H9 (cell line): Measurements from ENCODE around the gene HS6ST1. TPM values are rescaled to one million over a fixed set of nuclear protein-coding genes. Genes with fewer than 3 reads are reported as not detected.

Source experiments
- DNase-seq: peaks from one replicate; pipeline ENCODE4 v3.0.0-alpha.2; 2017
- H2AFZ ChIP-seq: one replicate; pipeline ENCODE4 v1.6.1; 2013; ENCODE audit warnings: mild to moderate bottlenecking, low read length, control low read depth, moderate library complexity
- H2AK5ac ChIP-seq: 2 replicates; pipeline ENCODE4 v1.6.1; 2013; ENCODE audit warnings: low read length, control low read depth, mixed read lengths; ENCODE audit not compliant: insufficient read length
- H2BK120ac ChIP-seq: one replicate; pipeline ENCODE4 v1.6.1; 2013; ENCODE audit warnings: low read depth, mild to moderate bottlenecking, low read length, control low read depth, inconsistent platforms; ENCODE audit not compliant: poor library complexity, severe bottlenecking
- H2BK12ac ChIP-seq: 2 replicates; pipeline ENCODE4 v1.6.1; 2013; ENCODE audit warnings: low read length, control low read depth, mixed read lengths, low read depth; ENCODE audit not compliant: insufficient read length
- H2BK15ac ChIP-seq: 2 replicates; pipeline ENCODE4 v1.6.1; 2013; ENCODE audit warnings: low read depth, low read length, control low read depth
- H2BK20ac ChIP-seq: one replicate; pipeline ENCODE4 v1.6.1; 2013; ENCODE audit warnings: low read depth, mild to moderate bottlenecking, low read length, control low read depth, inconsistent platforms; ENCODE audit not compliant: poor library complexity, severe bottlenecking
- H2BK5ac ChIP-seq: 2 replicates; pipeline ENCODE4 v1.6.1; 2013; ENCODE audit warnings: low read length, control low read depth, mixed read lengths; ENCODE audit not compliant: insufficient read length
- H3K14ac ChIP-seq: 2 replicates; pipeline ENCODE4 v1.6.1; 2013; ENCODE audit warnings: low read length, control low read depth; ENCODE audit not compliant: insufficient read depth
- H3K18ac ChIP-seq: 2 replicates; pipeline ENCODE4 v1.6.1; 2013; ENCODE audit warnings: low read depth, mild to moderate bottlenecking, mixed read lengths, low read length, control low read depth; ENCODE audit not compliant: insufficient read length
- H3K23ac ChIP-seq: 2 replicates; pipeline ENCODE4 v1.6.1; 2013; ENCODE audit warnings: low read length, control low read depth, mixed read lengths, low read depth; ENCODE audit not compliant: insufficient read length
- H3K23me2 ChIP-seq: 2 replicates; pipeline ENCODE4 v1.6.1; 2013; ENCODE audit warnings: low read depth, mild to moderate bottlenecking, mixed read lengths, low read length, control low read depth; ENCODE audit not compliant: insufficient read length, poor library complexity, severe bottlenecking
- H3K27ac ChIP-seq: 2 replicates; pipeline ENCODE4 v1.5.1; 2013; ENCODE audit warnings: low read length, control low read depth, mixed read lengths, low read depth; ENCODE audit not compliant: insufficient read length
- H3K27me3 ChIP-seq: 2 replicates; pipeline ENCODE4 v1.6.1; 2013; ENCODE audit warnings: low read length, control low read depth, inconsistent platforms; ENCODE audit not compliant: insufficient read depth
- H3K4ac ChIP-seq: 2 replicates; pipeline ENCODE4 v1.6.1; 2013; ENCODE audit warnings: low read depth, mild to moderate bottlenecking, control low read depth, inconsistent platforms, low read length, moderate library complexity
- H3K4me1 ChIP-seq: 2 replicates; pipeline ENCODE4 v1.6.1; 2013; ENCODE audit warnings: low read length, control low read depth, inconsistent platforms; ENCODE audit not compliant: insufficient read depth
- H3K4me2 ChIP-seq: 2 replicates; pipeline ENCODE4 v1.6.1; 2013; ENCODE audit warnings: low read length, control low read depth, mixed read lengths; ENCODE audit not compliant: insufficient read length, insufficient read depth
- H3K56ac ChIP-seq: 2 replicates; pipeline ENCODE4 v1.6.1; 2013; ENCODE audit warnings: low read depth, mild to moderate bottlenecking, mixed read lengths, low read length, control low read depth; ENCODE audit not compliant: insufficient read length
- H3K79me1 ChIP-seq: 2 replicates; pipeline ENCODE4 v1.6.1; 2013; ENCODE audit warnings: low read depth, mild to moderate bottlenecking, moderate library complexity, low read length, control low read depth, inconsistent platforms; ENCODE audit not compliant: insufficient read depth, poor library complexity, severe bottlenecking
- H3K79me2 ChIP-seq: 2 replicates; pipeline ENCODE4 v1.6.1; 2013; ENCODE audit warnings: low read length, control low read depth, inconsistent platforms; ENCODE audit not compliant: insufficient read depth
- H3K9ac ChIP-seq: 2 replicates; pipeline ENCODE4 v1.6.1; 2013; ENCODE audit warnings: low read length, control low read depth, mixed read lengths; ENCODE audit not compliant: insufficient read length; ENCODE audit errors: extremely low read depth
- H3K9me3 ChIP-seq: one replicate; pipeline ENCODE4 v1.6.1; 2013; ENCODE audit warnings: low read depth, low read length, inconsistent platforms; ENCODE audit not compliant: control insufficient read depth
- H3T11ph ChIP-seq: one replicate; pipeline ENCODE4 v1.6.1; 2013; ENCODE audit warnings: mild to moderate bottlenecking, low read length, control low read depth, inconsistent platforms
- H4K20me1 ChIP-seq: one replicate; pipeline ENCODE4 v1.6.1; 2013; ENCODE audit not compliant: control insufficient read depth, insufficient read length, insufficient read depth
- H4K5ac ChIP-seq: 2 replicates; pipeline ENCODE4 v1.6.1; 2013; ENCODE audit warnings: low read depth, mild to moderate bottlenecking, mixed read lengths, low read length, control low read depth; ENCODE audit not compliant: insufficient read length
- H4K8ac ChIP-seq: replicated peaks from 2 replicates; pipeline ENCODE4 v1.6.1; 2013; ENCODE audit warnings: low read length, control low read depth, mixed read lengths, low read depth; ENCODE audit not compliant: insufficient read length
- H4K91ac ChIP-seq: 2 replicates; pipeline ENCODE4 v1.6.1; 2013; ENCODE audit warnings: low read depth, mild to moderate bottlenecking, moderate library complexity, mixed read lengths, low read length, control low read depth; ENCODE audit not compliant: insufficient read length
- H3K27ac Mint-ChIP-seq, 3 experiments: 2 replicates in 2 of 3; 3 replicates in 1 of 3; pipeline ENCODE4 v1.8.0; 2020 to 2021; ENCODE audit warnings: mixed read lengths in 3 of 3, mild to moderate bottlenecking in 1 of 3, moderate library complexity in 1 of 3
- H3K27me3 Mint-ChIP-seq: 2 replicates; pipeline ENCODE4 v1.8.0; 2021; ENCODE audit warnings: low read depth, mild to moderate bottlenecking, moderate library complexity, mixed read lengths
- H3K36me3 Mint-ChIP-seq, 3 experiments: 2 replicates in 2 of 3; 3 replicates in 1 of 3; pipeline ENCODE4 v1.8.0; 2020 to 2021; ENCODE audit warnings: low read depth in 3 of 3, mixed read lengths in 3 of 3; ENCODE audit not compliant: insufficient read depth in 1 of 3
- H3K4me1 Mint-ChIP-seq, 2 experiments: 2 replicates each; pipeline ENCODE4 v1.8.0; 2020; ENCODE audit warnings: mixed read lengths in 2 of 2
- H3K4me3 Mint-ChIP-seq, 2 experiments: 2 replicates in 1 of 2; 3 replicates in 1 of 2; pipeline ENCODE4 v1.8.0; 2020 to 2021; ENCODE audit warnings: mild to moderate bottlenecking in 2 of 2, mixed read lengths in 2 of 2, moderate library complexity in 1 of 2
- H3K9me3 Mint-ChIP-seq, 2 experiments: 2 replicates in 1 of 2; 3 replicates in 1 of 2; pipeline ENCODE4 v1.8.0; 2020; ENCODE audit warnings: mild to moderate bottlenecking in 2 of 2, mixed read lengths in 2 of 2, moderate library complexity in 1 of 2
- CTCF ChIP-seq: fragments of 200-600 bp; sonication (generic); conservative IDR thresholded peaks from 3 replicates; pipeline ENCODE4 v1.8.0; 2021; ENCODE audit warnings: antibody characterized with exemption, mild to moderate bottlenecking
- WGBS: extraction: QIAGEN DNeasy Blood & Tissue Kit; methylation state at CpG from one replicate; pipeline ENCODE4 v1.1.7; 2013; ENCODE audit warnings: missing lambda C conversion rate, low lambda C conversion rate, mixed read lengths; ENCODE audit not compliant: insufficient read length; ENCODE audit errors: extremely low coverage; 5-methylcytosine and 5-hydroxymethylcytosine counted together
- total RNA-seq: library from RNA; stranded (reverse); gene quantifications from 2 replicates; pipeline ENCODE4 v1.2.1, GENCODE V29; 2021

HS6ST1 gene
- total RNA-seq, 1 experiment from 2014 or later, result 60.2 TPM

DNA sequence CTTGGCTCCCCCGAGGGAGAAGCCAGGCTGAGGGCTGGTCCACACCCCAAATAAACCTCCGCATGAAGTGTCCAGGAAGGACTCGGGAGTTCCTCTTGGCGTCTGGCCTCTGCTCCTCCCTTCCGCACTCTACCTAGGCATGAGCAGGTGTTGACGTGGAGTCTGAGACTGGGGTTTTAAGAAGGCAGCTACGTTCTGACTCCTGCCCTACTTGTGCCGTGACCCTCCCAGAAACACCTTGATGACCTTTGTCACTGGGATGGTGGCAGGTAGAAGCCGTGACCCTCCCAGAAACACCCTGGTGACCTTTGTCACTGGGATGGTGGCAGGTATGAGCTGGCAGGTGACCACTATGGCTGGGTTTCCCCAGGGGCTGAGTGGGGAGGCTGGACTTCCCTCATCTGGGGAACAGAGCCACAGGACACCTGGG, 54.8 kb downstream of the HS6ST1 start:
- H3K56ac ChIP-seq, result no peak overlapping the region
- H3T11ph ChIP-seq, result no peak overlapping the region
- H3K4ac ChIP-seq, result no peak overlapping the region
- H4K8ac ChIP-seq, result no peak overlapping the region
- H2AFZ ChIP-seq, result no peak overlapping the region
- H2BK15ac ChIP-seq, result no peak overlapping the region
- no peak for DNase-seq
- WGBS, result no CpG with 5 or more reads among the region's 9 CpGs
- no peaks in the 10 kb centered on the region for H3K9me3 ChIP-seq
- no peak overlapping the region for H2AK5ac ChIP-seq
- H3K27me3 Mint-ChIP-seq, result no peaks in the 10 kb centered on the region; the same call in 1 of the 2 replicates
- H3K4me1 ChIP-seq, result peaks cover 9% of the 10 kb centered on the region; the same call in 1 of the 2 replicates
- no peak overlapping the region; the same call in 1 of the 2 replicates for H3K14ac ChIP-seq
- H3K9me3 Mint-ChIP-seq, result no peaks in the 10 kb centered on the region; a peak in 1 of 5 replicates
- no peaks in the 10 kb centered on the region for H3K79me1 ChIP-seq
- H3K79me2 ChIP-seq, result no peaks in the 10 kb centered on the region
- no peak overlapping the region for H3K4me3 Mint-ChIP-seq
- H3K4me2 ChIP-seq, result no peak overlapping the region
- H2BK12ac ChIP-seq, result no peak overlapping the region
- H3K18ac ChIP-seq, result no peak overlapping the region
- H3K23me2 ChIP-seq, result no peaks in the 10 kb centered on the region
- TF ChIP-seq CTCF, result no peak
- no peak overlapping the region for H2BK5ac ChIP-seq
- no peak overlapping the region for H3K9ac ChIP-seq
- H4K91ac ChIP-seq, result no peak overlapping the region
- H2BK20ac ChIP-seq, result no peak overlapping the region
- H3K4me1 Mint-ChIP-seq, result peaks cover 33 to 37% of the 10 kb centered on the region in 2 experiments
- no peak overlapping the region for H3K27ac ChIP-seq
- no peaks in the 10 kb centered on the region for H4K20me1 ChIP-seq
- H4K5ac ChIP-seq, result no peak overlapping the region
- H3K23ac ChIP-seq, result no peak overlapping the region
- H3K36me3 Mint-ChIP-seq, result peaks cover 1 to 16% (median 13%) of the 10 kb centered on the region in 3 experiments; a peak in 6 of 7 replicates
- H2BK120ac ChIP-seq, result no peak overlapping the region
- H3K27me3 ChIP-seq, result no peaks in the 10 kb centered on the region
- no peak overlapping the region for H3K27ac Mint-ChIP-seq
